Effector memory CD4-positive, alpha-beta T cell (primary cell): ENCODE measurements around the gene HEXIM2.
A peak's percentile ranks its signal among the peaks of the same experiment; 100 is the strongest.

Source experiments
- DNase-seq, 3 donors: peaks; one replicate each; pipeline ENCODE4 v3.0.0-alpha.2; 2020
- H3K27ac ChIP-seq: 2 replicates; pipeline ENCODE4 v1.7.0; 2013; ENCODE audit warnings: mild to moderate bottlenecking, low read length, moderate library complexity; ENCODE audit not compliant: insufficient read depth, poor library complexity, severe bottlenecking
- H3K27me3 ChIP-seq: replicated peaks from 2 replicates; pipeline ENCODE4 v1.7.0; 2013; ENCODE audit warnings: mild to moderate bottlenecking, low read length; ENCODE audit not compliant: insufficient read depth, control insufficient read depth, poor library complexity, severe bottlenecking
- H3K36me3 ChIP-seq: 2 replicates; pipeline ENCODE4 v1.7.0; 2013; ENCODE audit warnings: mild to moderate bottlenecking, low read length, moderate library complexity; ENCODE audit not compliant: control insufficient read depth, insufficient read depth
- H3K4me1 ChIP-seq: 2 replicates; pipeline ENCODE4 v1.7.0; 2013; ENCODE audit warnings: low read length, mild to moderate bottlenecking; ENCODE audit not compliant: control insufficient read depth, insufficient read depth, poor library complexity, severe bottlenecking
- H3K4me3 ChIP-seq: 2 replicates; pipeline ENCODE4 v1.7.0; 2013; ENCODE audit warnings: low read length, low read depth, mild to moderate bottlenecking; ENCODE audit not compliant: insufficient read depth, poor library complexity, severe bottlenecking
- H3K9me3 ChIP-seq: 2 replicates; pipeline ENCODE4 v1.7.0; 2013; ENCODE audit warnings: mild to moderate bottlenecking, low read length, moderate library complexity; ENCODE audit not compliant: control insufficient read depth
- total RNA-seq, 3 donors: gene quantifications; one replicate each; lab custom pipeline; 2026; lab: John Stamatoyannopoulos, UW

The HEXIM2 gene, protein sequence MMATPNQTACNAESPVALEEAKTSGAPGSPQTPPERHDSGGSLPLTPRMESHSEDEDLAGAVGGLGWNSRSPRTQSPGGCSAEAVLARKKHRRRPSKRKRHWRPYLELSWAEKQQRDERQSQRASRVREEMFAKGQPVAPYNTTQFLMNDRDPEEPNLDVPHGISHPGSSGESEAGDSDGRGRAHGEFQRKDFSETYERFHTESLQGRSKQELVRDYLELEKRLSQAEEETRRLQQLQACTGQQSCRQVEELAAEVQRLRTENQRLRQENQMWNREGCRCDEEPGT
- total RNA-seq, result 1.7 to 3.3 (median 2.7) reads per million in 3 donors

DNA sequence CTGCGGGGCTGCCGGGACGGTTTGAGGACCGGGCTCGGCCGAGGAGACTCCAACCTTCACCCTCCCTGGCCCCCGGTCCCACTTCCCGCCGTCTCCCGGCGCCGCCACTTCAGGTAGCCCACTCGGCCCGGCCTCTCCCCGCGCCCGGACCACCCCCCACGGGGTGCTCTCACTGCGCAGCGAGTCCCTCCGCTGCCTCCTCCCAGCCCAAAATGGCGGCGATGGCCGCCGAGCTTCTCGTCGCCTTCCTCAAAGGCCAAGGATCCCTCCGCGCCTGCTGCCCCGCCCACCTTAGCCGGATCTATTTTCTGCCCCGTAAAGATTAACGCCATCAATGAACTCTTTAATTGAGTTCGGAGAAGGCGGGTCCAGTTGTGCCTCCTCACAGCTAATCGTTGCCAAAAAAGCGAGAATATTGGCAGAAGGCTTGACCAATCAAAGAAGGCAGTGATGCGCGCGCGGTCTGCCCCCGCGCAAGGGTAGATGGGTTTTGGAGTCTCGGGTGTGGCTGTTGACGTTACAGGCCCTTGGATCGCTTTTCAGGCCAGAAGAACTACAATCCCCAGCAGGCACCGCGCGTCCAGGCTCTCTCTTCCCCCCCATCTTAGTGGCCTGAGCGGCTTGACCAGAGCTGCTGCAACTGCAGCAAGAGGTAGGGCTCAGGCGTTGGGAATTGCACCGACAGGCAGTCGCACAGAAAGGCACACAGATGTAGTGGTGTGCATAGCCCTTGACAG lies at the start of gene HEXIM2:
HEXIM2 (plus strand) TSS at position 588 of the 737 bp plus-strand sequence. CDS start 919 bp downstream, outside the sequence.
- no peaks in the 10 kb centered on the region for H3K9me3 ChIP-seq
- H3K36me3 ChIP-seq, result peaks cover 3% of the 10 kb centered on the region
- no peaks in the 10 kb centered on the region for H3K27me3 ChIP-seq
- DNase-seq, result peak; percentile 96 to 98 (median 96)
- H3K4me1 ChIP-seq, result peaks cover 8% of the 10 kb centered on the region
- H3K27ac ChIP-seq, result peak within 1 kb of the TSS; percentile 100
- peak within 1 kb of the TSS; percentile 100 for H3K4me3 ChIP-seq

DNA sequence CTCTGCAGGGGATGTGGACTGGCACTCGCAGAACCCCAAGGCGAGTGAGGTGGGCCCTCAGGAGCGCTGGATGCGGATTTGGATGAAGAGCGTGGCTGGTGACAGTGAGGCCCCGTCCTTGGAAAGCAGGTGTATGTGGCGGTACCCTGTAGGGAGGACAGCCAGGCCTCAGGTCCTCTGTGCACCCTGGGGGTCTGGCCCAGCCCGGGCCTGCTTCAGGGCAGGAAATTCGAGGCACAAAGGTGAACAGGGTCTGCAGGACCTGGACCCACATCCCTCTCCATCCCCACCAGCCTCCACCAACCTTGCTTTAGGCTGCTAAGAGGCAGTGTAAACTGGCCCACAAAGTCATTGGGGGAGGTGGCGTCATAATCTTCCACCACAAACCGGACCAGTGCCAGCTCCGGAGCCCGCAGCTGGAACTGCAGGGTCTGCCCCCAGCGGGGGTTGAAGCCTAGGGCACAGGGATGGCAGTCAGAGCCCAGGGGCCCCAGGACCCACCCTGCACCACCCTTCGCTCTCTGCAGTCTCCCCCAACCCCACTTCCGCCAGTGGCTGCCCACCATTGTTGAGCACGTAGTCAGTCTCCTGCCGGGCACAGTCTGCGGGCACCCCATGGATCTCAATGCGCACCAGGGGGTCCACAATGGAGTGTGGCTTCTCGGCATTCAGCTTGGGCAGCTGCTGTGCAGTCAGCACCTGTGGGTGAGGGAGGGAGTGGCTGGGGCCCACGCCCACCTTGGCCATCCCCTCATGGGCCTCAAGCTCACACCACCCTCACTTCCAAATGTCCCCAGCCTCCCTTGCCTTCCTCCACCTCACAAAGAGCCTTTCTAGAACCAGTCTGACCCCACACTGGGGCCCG lies 48.9 kb upstream of the HEXIM2 start:
- no peak for DNase-seq
- peaks cover 5% of the 10 kb centered on the region for H3K36me3 ChIP-seq
- H3K4me1 ChIP-seq, result no peaks in the 10 kb centered on the region

DNA sequence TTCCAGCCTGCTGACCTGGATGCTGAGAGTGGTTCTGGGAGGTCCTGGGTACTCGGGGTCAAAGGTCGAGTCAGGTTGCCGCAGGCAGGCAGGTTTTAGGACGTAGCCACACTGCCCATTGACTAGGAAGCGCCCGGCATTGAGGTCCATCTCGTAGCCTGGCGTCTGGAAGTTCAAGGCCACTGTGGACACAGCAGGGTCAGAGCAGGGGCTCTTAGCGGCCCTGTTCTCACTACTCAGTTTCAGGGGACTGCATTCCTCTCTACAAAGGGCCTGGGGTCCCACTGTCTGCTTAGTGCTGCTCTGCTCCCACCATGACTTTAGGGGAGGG lies 48.3 kb upstream of the HEXIM2 start:
- no peak overlapping the region for H3K27ac ChIP-seq
- no peaks in the 10 kb centered on the region for H3K4me1 ChIP-seq
- no peak overlapping the region for H3K4me3 ChIP-seq
- H3K36me3 ChIP-seq, result no peaks in the 10 kb centered on the region
- no peak for DNase-seq
- H3K9me3 ChIP-seq, result no peaks in the 10 kb centered on the region
- H3K27me3 ChIP-seq, result no peaks in the 10 kb centered on the region

More for the DNA sequence above, 48.9 kb upstream of the HEXIM2 start:
- Histone ChIP-seq H3K9me3 (no peaks in the 10 kb centered on the region), H3K4me3 (no peak overlapping the region), H3K27ac (no peak overlapping the region), H3K27me3 (no peaks in the 10 kb centered on the region)

DNA sequence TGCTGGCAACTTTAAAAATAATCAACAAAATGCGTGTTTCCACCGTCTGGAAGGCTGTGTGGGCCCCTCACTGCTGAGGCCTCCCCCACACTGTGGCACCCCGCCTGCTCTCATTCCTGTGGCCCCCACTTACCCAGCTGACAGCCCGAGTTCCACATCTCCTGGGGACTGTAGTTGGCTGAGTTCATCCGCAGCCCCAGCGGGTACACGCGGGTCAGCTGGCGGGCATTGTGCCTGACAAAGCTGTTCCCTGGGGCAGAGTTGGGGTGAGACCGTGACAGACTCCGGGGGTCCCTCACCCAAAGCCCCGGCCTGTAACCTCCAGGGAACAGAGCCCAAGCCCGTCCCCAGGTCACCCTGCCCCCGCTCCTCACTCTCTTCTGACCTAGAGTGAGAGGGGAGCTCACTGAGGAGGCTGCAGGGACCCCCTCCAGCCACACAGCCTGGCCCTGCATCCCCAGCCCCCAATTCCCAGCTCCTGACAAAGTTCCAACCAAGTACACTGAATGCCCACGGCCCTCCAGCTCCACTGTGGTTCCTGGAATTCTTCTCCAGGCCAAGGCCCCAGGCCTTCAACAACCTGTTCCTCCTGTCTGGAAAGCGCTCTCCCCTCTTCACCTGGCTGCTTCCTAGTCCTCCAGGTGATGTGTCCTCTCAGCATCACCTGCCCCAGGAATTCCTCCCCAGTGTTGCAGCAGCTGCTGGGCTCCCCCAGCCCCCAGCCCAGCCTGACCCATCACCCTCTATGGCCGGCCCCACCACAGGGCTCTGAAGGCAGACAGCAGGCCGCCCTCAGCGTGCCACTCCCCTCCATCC lies 47.4 kb upstream of the HEXIM2 start:
- Histone ChIP-seq H3K9me3 (no peaks in the 10 kb centered on the region), H3K4me3 (no peak overlapping the region), H3K36me3 (no peaks in the 10 kb centered on the region), H3K27ac (no peak overlapping the region), H3K4me1 (no peaks in the 10 kb centered on the region), H3K27me3 (no peaks in the 10 kb centered on the region)
- DNase-seq, result no peak

DNA sequence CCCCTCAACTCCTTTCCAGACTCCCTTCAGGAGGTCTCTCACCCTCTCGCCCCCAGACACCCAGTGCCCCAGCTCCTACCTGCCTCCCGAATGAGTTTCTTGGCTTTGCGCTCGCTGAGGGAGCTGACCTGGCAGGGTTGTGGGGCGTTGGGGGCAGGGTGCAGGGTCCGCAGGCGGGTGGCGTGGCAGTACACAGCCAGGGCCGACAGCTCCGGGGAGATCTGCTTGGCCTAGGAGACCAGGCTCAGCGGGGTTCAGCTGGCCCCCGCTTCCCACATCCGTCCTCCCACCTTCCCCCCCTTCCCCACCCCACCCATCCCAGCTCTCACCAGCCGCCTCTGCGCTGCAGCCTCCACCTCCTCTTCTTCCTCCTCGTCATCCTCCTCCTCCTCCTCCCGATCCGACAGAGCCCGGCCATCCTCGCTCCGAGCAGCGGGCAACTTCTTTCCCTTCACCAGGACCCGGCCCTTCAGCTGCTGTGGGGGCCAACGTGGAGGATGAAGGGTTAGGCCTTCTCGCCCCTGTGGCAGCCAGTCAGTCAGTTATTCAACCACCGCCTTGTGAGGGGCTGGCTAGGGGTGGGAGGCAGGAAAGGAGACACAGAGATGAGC lies 46.6 kb upstream of the HEXIM2 start:
- Histone ChIP-seq H3K27me3 (no peaks in the 10 kb centered on the region), H3K36me3 (no peaks in the 10 kb centered on the region), H3K27ac (no peak overlapping the region), H3K9me3 (no peaks in the 10 kb centered on the region), H3K4me1 (no peaks in the 10 kb centered on the region), H3K4me3 (no peak overlapping the region)
- DNase-seq, result no peak

DNA sequence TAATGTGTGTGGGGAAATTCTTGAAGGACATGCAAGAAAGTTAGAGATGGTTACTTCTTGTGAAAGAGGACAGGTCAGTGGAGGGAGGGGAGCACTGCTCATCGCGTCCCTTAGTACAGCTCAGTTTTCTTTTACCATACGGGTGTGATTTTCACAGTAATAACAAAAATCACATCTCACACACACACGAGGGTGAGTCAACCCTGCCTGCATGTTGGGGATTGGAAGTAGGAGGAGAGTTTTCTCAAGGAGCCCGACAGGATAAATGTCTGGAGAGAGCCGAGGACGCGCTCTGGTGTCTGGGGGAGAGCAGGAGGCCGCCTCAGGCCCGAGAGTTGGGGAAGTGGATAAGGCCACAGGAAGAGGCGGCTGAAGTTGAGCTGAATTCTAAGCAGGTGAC lies 45.8 kb upstream of the HEXIM2 start:
- Histone ChIP-seq H3K4me3 (no peak overlapping the region), H3K27ac (no peak overlapping the region), H3K4me1 (no peaks in the 10 kb centered on the region), H3K27me3 (no peaks in the 10 kb centered on the region), H3K36me3 (no peaks in the 10 kb centered on the region), H3K9me3 (no peaks in the 10 kb centered on the region)
- DNase-seq, result no peak

DNA sequence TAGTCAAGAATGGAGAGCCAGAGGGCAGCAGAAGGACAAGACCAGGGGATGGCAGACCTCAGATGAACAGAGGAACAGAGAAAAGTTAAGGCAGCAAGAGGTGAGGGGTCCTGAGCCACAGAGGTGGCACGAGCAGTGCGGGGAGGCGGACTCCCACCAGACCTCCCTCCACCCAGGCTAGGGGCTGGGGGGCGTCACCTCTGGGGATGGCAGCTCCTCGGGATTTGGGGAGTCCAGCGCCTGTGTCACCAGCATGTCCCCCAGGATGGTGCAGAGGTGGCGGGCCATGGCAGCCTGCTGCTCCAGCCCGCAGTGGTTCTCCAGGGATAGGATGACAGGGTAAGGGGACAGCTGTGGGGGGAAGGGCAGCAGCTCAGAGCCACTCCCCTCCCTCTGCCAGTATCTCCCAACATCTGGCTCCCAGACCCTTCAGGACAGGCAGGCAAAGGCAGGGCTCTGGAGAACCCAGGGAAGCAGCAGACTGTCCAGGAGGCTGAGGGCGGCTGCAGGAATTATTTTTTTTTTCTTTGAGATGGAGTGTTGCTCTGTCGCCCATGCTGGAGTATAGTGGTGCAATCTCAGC lies 45.1 kb upstream of the HEXIM2 start:
- no peak overlapping the region for H3K27ac ChIP-seq
- no peaks in the 10 kb centered on the region for H3K36me3 ChIP-seq
- no peak overlapping the region for H3K4me3 ChIP-seq
- no peaks in the 10 kb centered on the region for H3K27me3 ChIP-seq
- no peak for DNase-seq
- H3K4me1 ChIP-seq, result no peaks in the 10 kb centered on the region
- no peaks in the 10 kb centered on the region for H3K9me3 ChIP-seq

DNA sequence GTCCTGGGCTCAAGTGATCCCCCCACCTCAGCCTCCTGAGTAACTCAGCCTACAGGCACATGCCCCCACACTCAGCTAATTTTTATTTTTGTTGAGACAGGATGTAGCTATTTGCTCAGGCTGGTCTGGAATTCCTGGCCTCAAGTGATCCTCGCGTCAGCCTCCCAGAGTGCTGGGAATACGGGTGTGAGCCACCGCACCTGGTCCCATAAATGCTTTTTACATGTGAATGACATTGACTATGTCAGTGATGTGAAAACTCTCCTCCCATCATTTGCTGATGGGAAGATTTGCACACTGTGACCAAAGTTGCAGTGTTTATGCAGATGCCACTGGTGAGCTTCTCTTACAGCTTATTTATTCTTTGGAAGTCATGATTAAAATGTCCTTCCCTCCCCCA lies 44.3 kb upstream of the HEXIM2 start:
- no peak for DNase-seq
- H3K27me3 ChIP-seq, result no peaks in the 10 kb centered on the region
- no peaks in the 10 kb centered on the region for H3K36me3 ChIP-seq
- no peak overlapping the region for H3K4me3 ChIP-seq
- no peak overlapping the region for H3K27ac ChIP-seq
- H3K9me3 ChIP-seq, result no peaks in the 10 kb centered on the region
- no peaks in the 10 kb centered on the region for H3K4me1 ChIP-seq
